ENCODE data around the gene RBBP8NL. TPM values are rescaled to one million over a fixed set of nuclear protein-coding genes. Genes with fewer than 3 reads are reported as not detected.

RBBP8NL gene
- total and polyA plus RNA-seq, 2 experiments from 2014 or later = 0.10 to 1.1 TPM

DNA sequence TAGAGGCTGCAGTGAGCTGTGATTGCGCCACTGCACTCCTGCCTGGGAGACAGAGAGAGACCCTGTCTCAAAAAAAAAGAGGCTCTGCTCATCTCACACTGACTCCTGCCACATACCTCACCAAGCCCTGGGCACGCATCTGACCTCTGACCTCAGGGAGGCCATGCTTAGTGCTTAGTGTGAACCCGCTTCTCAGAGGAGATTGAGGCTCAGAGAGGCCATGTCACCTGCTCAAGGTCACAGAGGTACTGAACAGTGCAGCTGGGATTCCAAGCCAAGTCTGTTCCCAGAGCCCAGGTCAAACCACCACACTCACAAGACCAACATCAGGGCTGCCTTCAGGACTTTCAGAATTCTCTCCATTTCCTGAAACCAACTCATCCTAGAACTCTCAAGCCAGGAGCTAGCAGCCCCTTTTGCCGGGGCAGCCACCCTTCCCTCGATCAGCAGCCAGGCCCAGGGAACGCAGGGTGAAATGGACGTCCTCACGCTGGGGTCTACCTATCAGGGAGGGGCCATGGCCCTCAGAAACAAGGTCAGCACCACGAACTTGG lies 23.1 kb downstream of the RBBP8NL start:
- H3K4me3 ChIP-seq = no peak overlapping the region
- DNase-seq (ENCODE audit: low spot score) (no peak), ATAC-seq (no peak)
- no peaks in the 10 kb centered on the region; the same call in none of the 2 replicates for H4K20me1 ChIP-seq (replicated peaks; ENCODE audit: insufficient read depth)
- Mint-ChIP-seq H3K9me3 (no peaks in the 10 kb centered on the region), H3K4me1 (peaks cover 17% of the 10 kb centered on the region), H3K27me3 (ENCODE audit: insufficient read depth, low read depth, poor library complexity) (peaks cover 12% of the 10 kb centered on the region), H3K4me3 (peak overlapping the region; percentile 12; the same call in 1 of the 3 replicates), H3K36me3 (ENCODE audit: low read depth) (peaks cover 5% of the 10 kb centered on the region; the same call in 1 of the 3 replicates), H3K27ac (no peak overlapping the region)
- H3K4me1 ChIP-seq (ENCODE audit: insufficient read depth) = no peaks in the 10 kb centered on the region; the same call in 1 of the 2 replicates
- no peaks in the 10 kb centered on the region for H3K27me3 ChIP-seq (ENCODE audit: insufficient read depth)
- H2AFZ ChIP-seq = no peak overlapping the region
- no peak overlapping the region for H3K4me2 ChIP-seq
- no peak overlapping the region for H3K27ac ChIP-seq (ENCODE audit: low read depth)
- H3K9me2 ChIP-seq (ENCODE audit: insufficient read depth) = no peaks in the 10 kb centered on the region
- no peaks in the 10 kb centered on the region for H3K79me2 ChIP-seq (replicated peaks; ENCODE audit: insufficient read depth)
- H3K36me3 ChIP-seq (ENCODE audit: insufficient read depth) = no peaks in the 10 kb centered on the region
- TF ChIP-seq CTCF (conservative IDR thresholded peaks at IDR 0.05; ENCODE audit: low read depth in 2 of 2) = no peak
- TF ChIP-seq EZH2phosphoT487 (IDR thresholded peaks at IDR 0.05; ENCODE audit: unreplicated experiment) = no peak
- TF ChIP-seq EZH2 (IDR thresholded peaks at IDR 0.05; ENCODE audit: low read depth, unreplicated experiment) = no peak
- no peak for TF ChIP-seq ZNF462 (CRISPR knock-in tag; IDR thresholded peaks at IDR 0.05)
- TF ChIP-seq, protein P1, sequence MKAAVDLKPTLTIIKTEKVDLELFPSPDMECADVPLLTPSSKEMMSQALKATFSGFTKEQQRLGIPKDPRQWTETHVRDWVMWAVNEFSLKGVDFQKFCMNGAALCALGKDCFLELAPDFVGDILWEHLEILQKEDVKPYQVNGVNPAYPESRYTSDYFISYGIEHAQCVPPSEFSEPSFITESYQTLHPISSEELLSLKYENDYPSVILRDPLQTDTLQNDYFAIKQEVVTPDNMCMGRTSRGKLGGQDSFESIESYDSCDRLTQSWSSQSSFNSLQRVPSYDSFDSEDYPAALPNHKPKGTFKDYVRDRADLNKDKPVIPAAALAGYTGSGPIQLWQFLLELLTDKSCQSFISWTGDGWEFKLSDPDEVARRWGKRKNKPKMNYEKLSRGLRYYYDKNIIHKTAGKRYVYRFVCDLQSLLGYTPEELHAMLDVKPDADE (IDR thresholded peaks at IDR 0.05) = no peak
- TF ChIP-seq CREB1 (CRISPR knock-in tag; IDR thresholded peaks at IDR 0.05; ENCODE audit: low read depth) = no peak
- TF ChIP-seq STAT1 (IDR thresholded peaks at IDR 0.05; ENCODE audit: unreplicated experiment) = no peak
- TF ChIP-seq ZNF114 (CRISPR knock-in tag; IDR thresholded peaks at IDR 0.05) = no peak
- TF ChIP-seq NANOG (IDR thresholded peaks at IDR 0.05; ENCODE audit: borderline replicate concordance) = no peak
- TF ChIP-seq ZNF331 (CRISPR knock-in tag; IDR thresholded peaks at IDR 0.05; ENCODE audit: low read depth) = no peak
- no peaks in the 10 kb centered on the region for H3F3A ChIP-seq (replicated peaks; ENCODE audit: low read depth)

All from GM23338 (cell line).